A549 treated with AZD9567 at 1 μM for 4 hours (cell line): ENCODE results near the gene SAFB. TPM values are rescaled to one million over a fixed set of nuclear protein-coding genes. Genes with fewer than 3 reads are reported as not detected.

Experiments
- total RNA-seq: library from RNA; stranded (reverse); fragments of 200-300 nt; extraction: Qiagen RNA extraction; gene quantifications from 5 replicates; pipeline ENCODE4 v1.2.3, GENCODE V29; 2022; ENCODE audit not compliant: insufficient read depth

SAFB gene
- total RNA-seq, result 47.5 to 53.0 TPM (median 50.0 TPM) in 5 replicates

GRCh38 chr19:5622465-5623396 is at the start of gene SAFB, which contains the start of gene SAFB2:
SAFB (plus strand) TSS chr19:5623083; CDS start chr19:5623206, 123 bp downstream.
SAFB2 (minus strand) TSS chr19:5622776; CDS start chr19:5622715, 61 bp downstream.

GRCh38 chr19:5680437-5681368 is 57.8 kb downstream of the SAFB start, which contains the start of the genes HSD11B1L and MICOS13:
HSD11B1L (plus strand) TSS chr19:5681027; CDS start chr19:5684833, 3,806 bp downstream.
MICOS13 (minus strand) TSS chr19:5680516; CDS start chr19:5680486, 30 bp downstream.

GRCh38 chr19:5690125-5690954 is 67.5 kb downstream of the SAFB start, which contains the start of gene RPL36:
RPL36 (plus strand) TSS chr19:5690295; CDS start chr19:5690508, 213 bp downstream.

Other genes starting within 250 kb of the SAFB start
- not detected in 5 replicates for gene ZNRF4, start 167.7 kb upstream of the SAFB start, total RNA-seq
- gene TINCR, start 55.1 kb upstream of the SAFB start, total RNA-seq, result 2.1 to 3.5 TPM (median 2.6 TPM) in 5 replicates
- gene SAFB2, start 307 bp upstream of the SAFB start, total RNA-seq, result 26.0 to 44.1 TPM (median 36.0 TPM) in 5 replicates
- 42.8 to 72.7 TPM (median 69.3 TPM) in 5 replicates for gene MICOS13, start 57.4 kb downstream of the SAFB start, total RNA-seq
- 1.7 to 6.2 TPM (median 5.4 TPM) in 5 replicates for gene HSD11B1L, start 57.9 kb downstream of the SAFB start, total RNA-seq
- gene RPL36, start 67.2 kb downstream of the SAFB start, total RNA-seq, result 696 to 858 TPM (median 802 TPM) in 5 replicates
- gene LONP1, start 97.1 kb downstream of the SAFB start, total RNA-seq, result 46.9 to 66.8 TPM (median 60.7 TPM) in 5 replicates
- not detected in 5 replicates for gene CATSPERD, start 97.6 kb downstream of the SAFB start, total RNA-seq
- 2.8 to 3.1 TPM (median 2.8 TPM) in 4 of 5 replicates, not detected in the other for gene PRR22, start 161.7 kb downstream of the SAFB start, total RNA-seq
- 21.5 to 33.3 TPM (median 30.4 TPM) in 5 replicates for gene DUS3L, start 168.1 kb downstream of the SAFB start, total RNA-seq
- 0.71 to 1.2 TPM (median 0.86 TPM) in 4 of 5 replicates, not detected in the other for gene NRTN, start 182.0 kb downstream of the SAFB start, total RNA-seq
- gene FUT6, start 216.6 kb downstream of the SAFB start, total RNA-seq, result not detected in 5 replicates
- gene FUT3, start 228.4 kb downstream of the SAFB start, total RNA-seq, result 0.06 TPM in 1 of 5 replicates, not detected in the others
- not detected in 5 replicates for gene FUT5, start 247.5 kb downstream of the SAFB start, total RNA-seq